WTC11 (cell line): ENCODE data around the gene SENP8.

Source experiments
- CTCF ChIP-seq: fragments of 200-600 bp; IDR thresholded peaks from 2 replicates; pipeline ENCODE4 v1.8.0; 2022; ENCODE audit warnings: antibody characterized with exemption
- IRF1 ChIP-seq: sonication (generic); formaldehyde crosslinking; IDR thresholded peaks from 2 replicates; pipeline ENCODE4 v1.8.0; 2023; ENCODE audit warnings: missing genetic modification reagents
- MAX ChIP-seq: sonication (generic); formaldehyde crosslinking; IDR thresholded peaks from 2 replicates; pipeline ENCODE4 v1.8.0; 2022; ENCODE audit warnings: mild to moderate bottlenecking, missing genetic modification reagents
- MLX ChIP-seq: sonication (generic); formaldehyde crosslinking; IDR thresholded peaks from 2 replicates; pipeline ENCODE4 v1.8.1; 2023; ENCODE audit warnings: mild to moderate bottlenecking, missing genetic modification reagents, moderate library complexity
- NR3C1 ChIP-seq: sonication (generic); formaldehyde crosslinking; conservative IDR thresholded peaks from 2 replicates; pipeline ENCODE4 v1.8.1; 2023; ENCODE audit warnings: low read depth, mild to moderate bottlenecking, missing genetic modification reagents
- SMAD4 ChIP-seq: sonication (generic); formaldehyde crosslinking; IDR thresholded peaks from 2 replicates; pipeline ENCODE4 v1.8.0; 2022; ENCODE audit warnings: mild to moderate bottlenecking, missing genetic modification reagents
- ZNF416 ChIP-seq: fragments of 250-450 bp; sonication (Bioruptor Pico); IDR thresholded peaks from 2 replicates; pipeline ENCODE4 v1.9.0; 2021; ENCODE audit warnings: mild to moderate bottlenecking, inconsistent platforms

- TF ChIP-seq CTCF, result no peak
- no peak for TF ChIP-seq MAX (CRISPR knock-in tag)
- no peak for TF ChIP-seq SMAD4 (CRISPR knock-in tag)
- no peak for TF ChIP-seq MLX (CRISPR knock-in tag)
- TF ChIP-seq IRF1 (CRISPR knock-in tag), result no peak
- TF ChIP-seq NR3C1 (CRISPR knock-in tag), result no peak
- TF ChIP-seq ZNF416 (CRISPR knock-in tag), result no peak
Measured at GRCh38 chr15:72147418-72147817, 29.2 kb downstream of the SENP8 start.
